ENCODE measurements around the gene PLEKHD1. TPM values are rescaled to one million over a fixed set of nuclear protein-coding genes. Genes with fewer than 3 reads are reported as not detected.
A peak's percentile ranks its signal among the peaks of the same experiment; 100 is the strongest.

PLEKHD1 gene
- total RNA-seq, 1 donor from 2014 or later: 0.24 TPM

GRCh38 chr14:69572030-69572840 is 87.7 kb downstream of the PLEKHD1 start:
- Mint-ChIP-seq H3K4me3 (peak overlapping the region; percentile 15), H3K27ac (no peak overlapping the region), H3K27me3 (peaks cover 56% of the 10 kb centered on the region), H3K4me1 (peaks cover 13% of the 10 kb centered on the region), H3K36me3 (ENCODE audit: low read depth) (no peaks in the 10 kb centered on the region), H3K9me3 (no peaks in the 10 kb centered on the region)
- DNase-seq: no peak
- ATAC-seq (ENCODE audit: low read depth): no peak
- no peak for TF ChIP-seq CTCF (IDR thresholded peaks at IDR 0.05)
- POLR2A ChIA-PET: no interaction called here
- intact Hi-C loops (cut with micrococcal nuclease): no loop called here
- CTCF ChIA-PET: interaction anchor here (2.6 kb wide), 1 partner anchor 329 kb away, joined by 7 read pairs; no protein-coding TSS in a partner anchor

- TF ChIP-seq CTCF (IDR thresholded peaks at IDR 0.05): no peak
- Mint-ChIP-seq H3K36me3 (ENCODE audit: low read depth) (no peaks in the 10 kb centered on the region), H3K27me3 (peaks cover 51% of the 10 kb centered on the region), H3K4me1 (peaks cover 13% of the 10 kb centered on the region), H3K9me3 (no peaks in the 10 kb centered on the region), H3K4me3 (peak overlapping the region; percentile 15), H3K27ac (no peak overlapping the region)
- intact Hi-C loops (cut with micrococcal nuclease): no loop called here
- ChIA-PET CTCF (interaction anchor here (2.6 kb wide), 1 partner anchor 330 kb away, joined by 7 read pairs; no protein-coding TSS in a partner anchor), POLR2A (no interaction called here)
- ATAC-seq (ENCODE audit: low read depth): no peak
- DNase-seq: no peak
Measured at GRCh38 chr14:69572841-69573135, 88.3 kb downstream of the PLEKHD1 start.

- no peak for TF ChIP-seq CTCF (IDR thresholded peaks at IDR 0.05)
- ATAC-seq (ENCODE audit: low read depth) (no peak), DNase-seq (no peak)
- H3K27ac Mint-ChIP-seq: no peak overlapping the region
- H3K9me3 Mint-ChIP-seq: no peaks in the 10 kb centered on the region
- intact Hi-C loops (cut with micrococcal nuclease): no loop called here
- peaks cover 47% of the 10 kb centered on the region for H3K27me3 Mint-ChIP-seq
- POLR2A ChIA-PET: no interaction called here
- CTCF ChIA-PET: interaction anchor here (1.0 to 4.1 kb wide), 3 partner anchors 113 to 331 kb away, joined by 5 to 54 read pairs (median 8); no protein-coding TSS in a partner anchor
- H3K4me3 Mint-ChIP-seq: peak overlapping the region; percentile 85
- no peaks in the 10 kb centered on the region for H3K36me3 Mint-ChIP-seq (ENCODE audit: low read depth)
- peaks cover 13% of the 10 kb centered on the region for H3K4me1 Mint-ChIP-seq
Measured at GRCh38 chr14:69573205-69573830, 88.8 kb downstream of the PLEKHD1 start.

- DNase-seq (no peak), ATAC-seq (ENCODE audit: low read depth) (no peak)
- peaks cover 44% of the 10 kb centered on the region for H3K27me3 Mint-ChIP-seq
- ChIA-PET POLR2A (interaction anchor here (0.6 kb wide), 1 partner anchor 41 kb away, joined by 3 read pairs; no protein-coding TSS in a partner anchor), CTCF (interaction anchor here (0.8 to 4.1 kb wide), 4 partner anchors 19 to 332 kb away, joined by 4 to 54 read pairs (median 6); no protein-coding TSS in a partner anchor)
- TF ChIP-seq CTCF (IDR thresholded peaks at IDR 0.05): no peak
- peak overlapping the region; percentile 85 for H3K4me3 Mint-ChIP-seq
- H3K36me3 Mint-ChIP-seq (ENCODE audit: low read depth): no peaks in the 10 kb centered on the region
- no peak overlapping the region for H3K27ac Mint-ChIP-seq
- peaks cover 13% of the 10 kb centered on the region for H3K4me1 Mint-ChIP-seq
- intact Hi-C loops (cut with micrococcal nuclease): loop anchor here (1.0 kb wide), 4 partner anchors 114 to 445 kb away; no protein-coding TSS in a partner anchor
- no peaks in the 10 kb centered on the region for H3K9me3 Mint-ChIP-seq
Measured at GRCh38 chr14:69573831-69574262, 89.3 kb downstream of the PLEKHD1 start.

Measured in activated B cell treated with CpG ODN at 0.5 μM for 24 hours (primary cell).